ENCODE results near the gene PTPRE.

- TF ChIP-seq POLR2A (IDR thresholded peaks at IDR 0.05) (peak in 3 of 4 donors; percentile 71 to 96 (median 91)), CTCF (IDR thresholded peaks at IDR 0.05) (peak in 1 of 6 experiments; percentile 16)
Observed at GRCh38 chr10:128047351-128047750, 140.4 kb downstream of the PTPRE start.
